Peyer's patch (tissue), 4 donors: ENCODE data around the gene ERLEC1.

Experiments used
- CTCF ChIP-seq, 6 experiments: fragments of 450-650 bp in 4 of 6; fragments of 200-600 bp in 2 of 6; sonication (generic) in 1 of 6; IDR thresholded peaks; one replicate each; pipeline ENCODE4 v1.5.1; 2017 to 2019; ENCODE audit warnings: antibody characterized with exemption in 6 of 6, mild to moderate bottlenecking in 3 of 6, moderate library complexity in 1 of 6
- POLR2A ChIP-seq, 2 donors: fragments of 450-650 bp; IDR thresholded peaks; one replicate each; pipeline ENCODE4 v1.5.1; 2017; ENCODE audit warnings: antibody characterized with exemption in 2 of 2, mild to moderate bottlenecking in 2 of 2, moderate library complexity in 2 of 2

GRCh38 chr2:53744395-53745065, 42.3 kb upstream of the ERLEC1 start:
- TF ChIP-seq CTCF (IDR thresholded peaks at IDR 0.05) (no peak), POLR2A (IDR thresholded peaks at IDR 0.05) (no peak)
